HG03575 (cell line): Measurements from ENCODE around the gene INPP5A.
A peak's percentile ranks its signal among the peaks of the same experiment; 100 is the strongest.

Experiments used
- ATAC-seq: cut with Tn5 transposase; IDR thresholded peaks from one replicate; pipeline ENCODE4 v1.9.1; 2021; ENCODE audit not compliant: unreplicated experiment, insufficient number of reproducible peaks, low FRiP score; ENCODE audit errors: extremely low read depth

INPP5A gene

GRCh38 chr10:132554991-132555647, 17.5 kb downstream of the INPP5A start:
- no peak for ATAC-seq

- no peak for ATAC-seq
These were observed 18.3 kb downstream of the INPP5A start for GRCh38 chr10:132555648-132556575.

DNA sequence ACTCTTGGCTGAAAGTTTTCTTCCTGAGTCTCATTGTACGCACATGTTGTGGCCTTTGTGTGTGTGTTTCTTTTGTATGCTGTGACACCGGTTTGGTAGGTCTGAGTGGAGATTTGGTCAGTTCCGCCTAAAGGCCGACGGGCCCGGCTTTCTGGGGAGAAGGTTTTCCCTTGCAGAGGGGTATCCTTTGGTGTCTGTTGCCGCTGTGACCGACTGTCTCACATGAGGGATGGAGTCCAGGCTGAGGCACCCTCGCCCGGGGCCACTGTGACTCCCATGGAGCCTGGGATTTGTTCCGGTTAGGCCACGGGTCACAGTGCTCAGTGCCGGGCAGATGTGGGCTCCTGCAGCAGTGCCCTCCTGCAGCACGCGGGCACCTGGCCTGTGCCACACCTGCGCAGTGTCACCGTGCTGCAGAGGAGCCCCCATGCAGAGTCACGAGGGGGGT, 19.4 kb downstream of the INPP5A start:
- no peak for ATAC-seq

- no peak for ATAC-seq
These were observed 20.3 kb downstream of the INPP5A start for GRCh38 chr10:132557696-132558515.

- no peak for ATAC-seq
These were observed 21.2 kb downstream of the INPP5A start for GRCh38 chr10:132558516-132559413.

GRCh38 chr10:132559538-132559937, 22.0 kb downstream of the INPP5A start:
- no peak for ATAC-seq

GRCh38 chr10:132560241-132560731, 22.7 kb downstream of the INPP5A start:
- no peak for ATAC-seq

DNA sequence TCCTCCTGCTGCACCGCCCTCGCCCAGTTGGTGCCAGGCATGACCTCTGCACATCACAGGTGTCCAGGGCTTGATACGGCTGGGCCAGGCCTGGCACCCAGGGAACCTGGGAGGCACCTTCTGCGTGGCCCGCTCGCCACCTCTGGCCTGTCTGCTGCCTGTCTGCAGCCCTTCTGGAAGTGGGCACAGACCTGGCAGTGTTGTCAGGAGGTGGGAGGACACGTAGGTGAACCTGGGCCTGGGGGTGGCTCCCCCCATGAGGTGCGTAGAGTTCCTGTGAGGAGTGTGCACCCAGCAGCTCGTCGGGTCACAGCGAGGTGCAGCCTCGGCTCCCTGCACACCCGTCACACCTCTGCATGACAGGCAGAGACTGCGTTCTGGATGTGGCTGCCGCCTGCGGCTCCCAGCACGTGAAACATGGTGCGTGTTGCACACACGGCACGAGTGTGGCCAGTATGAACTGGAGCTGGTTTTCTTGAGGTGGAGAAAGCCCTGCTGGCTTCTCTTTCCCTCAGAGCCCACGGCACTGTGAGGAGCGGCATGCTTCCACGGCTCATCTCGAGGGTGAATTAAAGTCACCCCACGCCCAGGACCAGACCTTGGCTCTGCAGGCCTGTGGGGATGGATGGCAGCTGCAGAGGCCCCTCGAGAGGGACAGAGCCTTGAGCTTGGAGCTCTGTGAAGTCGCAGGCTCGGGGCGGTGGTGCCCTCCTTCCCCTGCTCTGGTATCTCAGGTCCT, 24.8 kb downstream of the INPP5A start:
- ATAC-seq: no peak

GRCh38 chr10:132562916-132563456, 25.4 kb downstream of the INPP5A start:
- ATAC-seq: no peak

- peak; percentile 43 for ATAC-seq
These were observed 26.1 kb downstream of the INPP5A start for GRCh38 chr10:132563485-132564248.

DNA sequence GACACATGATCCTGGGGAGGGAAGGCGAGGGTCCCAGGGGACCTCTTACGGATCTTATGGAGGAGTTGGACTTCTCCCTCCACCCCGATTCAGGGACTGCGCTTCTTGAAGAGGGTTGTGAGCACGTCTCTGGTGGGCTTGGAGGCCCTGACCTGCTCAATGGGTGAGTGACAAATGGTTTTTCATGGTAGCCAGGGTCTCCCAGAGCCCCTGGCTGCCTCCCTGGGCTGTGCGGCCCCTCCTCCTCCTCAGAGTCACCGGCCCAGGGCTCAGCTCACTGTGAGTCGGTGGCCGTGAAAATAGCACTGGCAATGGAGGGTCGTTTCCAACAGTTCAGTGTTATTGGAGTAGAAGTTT, 26.6 kb downstream of the INPP5A start:
- no peak for ATAC-seq

- no peak for ATAC-seq
These were observed 27.1 kb downstream of the INPP5A start for GRCh38 chr10:132564690-132565089.

DNA sequence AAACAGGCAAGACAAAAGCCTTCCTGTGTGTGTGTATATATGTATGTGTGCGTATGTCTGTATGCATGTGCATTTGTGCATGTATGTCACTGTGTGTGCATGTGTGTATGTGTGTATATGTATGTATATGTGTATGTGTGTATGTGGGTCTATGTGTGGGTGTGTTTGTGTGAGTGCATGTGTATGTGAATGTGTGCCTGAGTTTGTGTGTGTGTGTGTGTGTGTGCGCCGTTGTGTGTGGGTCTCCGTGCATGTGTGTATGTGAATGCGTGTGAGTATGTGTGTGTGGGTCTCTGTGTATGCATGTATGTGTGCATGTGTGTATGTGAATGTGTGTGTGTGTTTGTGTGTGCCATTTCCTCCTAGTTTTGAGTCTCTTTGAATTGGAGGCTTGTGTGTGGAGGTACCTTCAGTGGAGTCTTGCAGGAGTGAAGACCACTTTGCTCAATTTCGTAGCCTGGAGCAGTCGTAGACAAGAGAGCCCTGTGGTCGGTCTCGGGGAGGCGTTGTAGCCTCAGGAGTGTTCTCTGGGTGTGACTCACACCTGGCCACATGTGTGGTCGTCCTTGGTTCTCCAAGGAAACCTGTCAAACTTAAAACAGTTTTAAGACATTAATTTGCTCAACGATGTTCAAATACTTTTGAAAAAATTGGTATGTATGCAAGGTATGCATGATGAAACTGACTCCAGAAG, 28.1 kb downstream of the INPP5A start:
- no peak for ATAC-seq

DNA sequence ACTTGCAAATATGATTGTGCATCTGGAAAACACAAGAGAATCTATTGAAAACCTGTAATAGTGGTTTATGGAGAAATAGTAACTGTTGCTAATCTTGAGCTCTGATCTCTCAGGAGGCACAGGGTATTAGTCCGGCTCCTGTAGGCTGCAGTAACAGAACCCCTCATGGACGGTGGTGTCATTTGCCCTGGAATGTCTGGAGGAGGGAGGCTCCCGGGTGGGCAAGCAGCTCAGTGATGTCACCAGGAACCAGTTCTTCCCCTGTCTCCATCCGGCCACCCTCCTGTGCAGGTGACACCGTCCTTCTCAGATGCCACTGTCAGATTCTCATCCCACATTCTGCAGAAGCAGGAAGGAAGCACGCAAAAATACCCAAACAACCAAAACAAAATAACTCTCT, 29.3 kb downstream of the INPP5A start:
- no peak for ATAC-seq

DNA sequence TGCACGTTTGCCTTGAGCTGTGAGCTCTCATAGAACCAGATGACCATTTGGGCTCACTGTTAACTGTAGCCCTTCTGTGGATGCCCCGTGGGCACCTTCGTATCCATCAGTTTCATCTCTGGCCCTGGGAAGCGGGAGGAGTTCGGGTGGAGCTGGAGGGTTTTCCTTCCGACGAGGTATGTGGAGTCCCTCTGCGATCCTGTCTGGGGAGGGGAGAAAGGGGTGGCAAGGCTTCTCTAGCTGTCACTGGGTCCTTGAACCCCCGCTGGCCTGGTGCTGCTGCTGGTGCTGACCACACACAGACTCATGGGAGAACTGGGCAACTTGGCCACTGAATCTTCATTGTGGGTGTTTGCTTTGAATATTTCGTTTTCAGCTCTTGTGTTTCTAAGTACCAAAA, 32.7 kb downstream of the INPP5A start:
- no peak for ATAC-seq
